GM23338 (cell line): ENCODE data around the gene MYOCOS. TPM values are rescaled to one million over a fixed set of nuclear protein-coding genes. Genes with fewer than 3 reads are reported as not detected.
"Not testable (repeated sequence)": the region's sequence is repeated elsewhere in the genome, so short reads cannot be mapped to it uniquely, and the experiment has no call there.

Experiments used
- ATAC-seq: fragments of 200-7000 bp; cut with Tn5 transposase; 3 replicates; pipeline ENCODE4 v1.9.1; 2020
- DNase-seq: peaks from one replicate; pipeline ENCODE4 v3.0.0-alpha.2; 2015; ENCODE audit warnings: low spot score
- H2AFZ ChIP-seq: fragments of 200-600 bp; sonication (generic); 2 replicates; pipeline ENCODE4 v1.8.0; 2016; ENCODE audit warnings: antibody characterized with exemption, mild to moderate bottlenecking, moderate library complexity
- H3F3A ChIP-seq: fragments of 200-600 bp; sonication (generic); replicated peaks from 2 replicates; pipeline ENCODE4 v1.8.0; 2017; ENCODE audit warnings: antibody characterized with exemption, mixed run types, low read depth
- H3K27ac ChIP-seq: fragments of 200-600 bp; sonication (generic); 2 replicates; pipeline ENCODE4 v1.6.1; 2016; ENCODE audit warnings: low read depth
- H3K27me3 ChIP-seq: fragments of 200-600 bp; sonication (generic); 2 replicates; pipeline ENCODE4 v1.8.0; 2016; ENCODE audit warnings: mild to moderate bottlenecking, mixed run types, moderate library complexity; ENCODE audit not compliant: insufficient read depth
- H3K36me3 ChIP-seq: fragments of 200-600 bp; sonication (generic); 2 replicates; pipeline ENCODE4 v1.8.0; 2016; ENCODE audit warnings: mild to moderate bottlenecking; ENCODE audit not compliant: insufficient read depth
- H3K4me1 ChIP-seq: fragments of 200-600 bp; sonication (generic); 2 replicates; pipeline ENCODE4 v1.8.0; 2016; ENCODE audit warnings: mild to moderate bottlenecking, moderate library complexity; ENCODE audit not compliant: insufficient read depth
- H3K4me2 ChIP-seq: fragments of 200-600 bp; sonication (generic); 2 replicates; pipeline ENCODE4 v1.7.1; 2017; ENCODE audit warnings: mixed run types
- H3K4me3 ChIP-seq: fragments of 200-600 bp; sonication (generic); 2 replicates; pipeline ENCODE4 v1.6.1; 2016; ENCODE audit warnings: mixed run types
- H3K79me2 ChIP-seq: fragments of 200-600 bp; sonication (generic); replicated peaks from 2 replicates; pipeline ENCODE4 v1.8.0; 2017; ENCODE audit warnings: mild to moderate bottlenecking; ENCODE audit not compliant: insufficient read depth
- H3K9me2 ChIP-seq: fragments of 200-600 bp; sonication (generic); 2 replicates; pipeline ENCODE4 v1.8.0; 2017; ENCODE audit not compliant: insufficient read depth
- H4K20me1 ChIP-seq: fragments of 200-600 bp; sonication (generic); replicated peaks from 2 replicates; pipeline ENCODE4 v1.8.0; 2017; ENCODE audit warnings: mild to moderate bottlenecking; ENCODE audit not compliant: insufficient read depth
- H3K27ac Mint-ChIP-seq: 2 replicates; pipeline ENCODE4 v1.8.0; 2020; ENCODE audit warnings: inconsistent platforms, mild to moderate bottlenecking, moderate library complexity, mixed read lengths
- H3K27me3 Mint-ChIP-seq: 3 replicates; pipeline ENCODE4 v1.8.0; 2022; ENCODE audit warnings: low read depth, mild to moderate bottlenecking, moderate library complexity, mixed read lengths, inconsistent platforms; ENCODE audit not compliant: insufficient read depth, poor library complexity
- H3K36me3 Mint-ChIP-seq: 3 replicates; pipeline ENCODE4 v1.8.0; 2021; ENCODE audit warnings: low read depth, mild to moderate bottlenecking, inconsistent platforms, moderate library complexity, mixed read lengths
- H3K4me1 Mint-ChIP-seq: 3 replicates; pipeline ENCODE4 v1.8.0; 2020; ENCODE audit warnings: mild to moderate bottlenecking, inconsistent platforms, mixed read lengths
- H3K4me3 Mint-ChIP-seq: 3 replicates; pipeline ENCODE4 v1.8.0; 2021; ENCODE audit warnings: moderate library complexity, mild to moderate bottlenecking, inconsistent platforms, mixed read lengths
- H3K9me3 Mint-ChIP-seq: 3 replicates; pipeline ENCODE4 v1.8.0; 2020; ENCODE audit warnings: moderate library complexity, mild to moderate bottlenecking, inconsistent platforms, mixed read lengths
- CREB1 ChIP-seq: fragments of 250-450 bp; sonication (Bioruptor Pico); IDR thresholded peaks from 2 replicates; pipeline ENCODE4 v1.5.0; 2020; ENCODE audit warnings: low read depth, mild to moderate bottlenecking, moderate library complexity
- EZH2 ChIP-seq: fragments of 200-600 bp; sonication (generic); IDR thresholded peaks from one replicate; pipeline ENCODE4 v1.8.0; 2017; ENCODE audit warnings: antibody characterized with exemption, mild to moderate bottlenecking, low read depth; ENCODE audit not compliant: unreplicated experiment
- EZH2phosphoT487 ChIP-seq: fragments of 200-600 bp; sonication (generic); IDR thresholded peaks from one replicate; pipeline ENCODE4 v1.8.1; 2018; ENCODE audit warnings: antibody characterized with exemption; ENCODE audit not compliant: unreplicated experiment
- JUNB ChIP-seq: IDR thresholded peaks from one replicate; pipeline ENCODE4 v1.6.1; 2016; ENCODE audit warnings: antibody characterized with exemption; ENCODE audit not compliant: unreplicated experiment
- NANOG ChIP-seq: IDR thresholded peaks from 2 replicates; pipeline ENCODE4 v1.6.1; 2016; ENCODE audit warnings: antibody characterized with exemption, borderline replicate concordance
- POLR2AphosphoS5 ChIP-seq: IDR thresholded peaks from 2 replicates; pipeline ENCODE4 v1.6.1; 2016; ENCODE audit warnings: antibody characterized with exemption, low read depth
- STAT1 ChIP-seq: IDR thresholded peaks from one replicate; pipeline ENCODE4 v1.6.1; 2016; ENCODE audit warnings: antibody characterized with exemption; ENCODE audit not compliant: unreplicated experiment
- ZNF114 ChIP-seq: fragments of 250-450 bp; sonication (Bioruptor Pico); IDR thresholded peaks from 2 replicates; pipeline ENCODE4 v1.5.0; 2020; ENCODE audit warnings: mild to moderate bottlenecking, moderate library complexity
- ZNF331 ChIP-seq: fragments of 250-450 bp; sonication (Bioruptor Pico); IDR thresholded peaks from 2 replicates; pipeline ENCODE4 v1.5.0; 2020; ENCODE audit warnings: low read depth, mild to moderate bottlenecking, moderate library complexity
- polyA plus RNA-seq: library from polyadenylated mRNA; unstranded; fragments of >200 nt; fragmentation: Nextera tagmentation; extraction: Ambion mirVana; gene quantifications from 2 replicates; pipeline ENCODE4 v1.2.1, GENCODE V29; 2016
- total RNA-seq: library from RNA; depleted of rRNA; stranded (reverse); fragments of >200 nt; shearing (Covaris generic); gene quantifications from 2 replicates; pipeline ENCODE4 v1.2.3, GENCODE V29; 2014
- TF ChIP-seq, protein P1 (sequence below): fragments of 250-450 bp; sonication (Bioruptor Pico); IDR thresholded peaks from 2 replicates; pipeline ENCODE4 v1.5.0; 2020; ENCODE audit warnings: mild to moderate bottlenecking, moderate library complexity

The MYOCOS gene
- total and polyA plus RNA-seq, 2 experiments from 2014 or later: not detected

DNA sequence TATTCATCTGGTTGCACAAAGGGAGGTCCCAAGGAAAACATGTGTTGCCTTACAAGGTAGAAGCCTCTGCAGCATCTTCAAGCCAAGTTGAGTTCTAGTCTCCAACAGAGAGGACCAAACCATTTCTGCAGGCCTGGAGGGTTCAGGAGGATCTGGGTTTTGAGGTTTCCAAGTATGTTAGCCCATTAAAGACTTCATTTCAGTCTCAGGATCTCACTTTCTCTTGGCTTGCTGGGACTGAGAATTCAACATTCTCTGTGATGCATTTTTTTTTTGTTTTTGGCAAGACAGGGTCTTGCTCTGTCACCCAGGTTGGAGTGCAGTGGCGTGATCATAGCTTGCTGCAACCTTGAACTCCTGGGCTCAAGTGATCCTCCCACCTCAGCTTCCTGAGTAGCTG, 8.8 kb upstream of the MYOCOS start (continued):
- TF ChIP-seq POLR2AphosphoS5 (no peak), ZNF331 (CRISPR knock-in tag) (no peak), ZNF114 (CRISPR knock-in tag) (no peak), EZH2phosphoT487 (no peak), NANOG (no peak), STAT1 (no peak), CREB1 (no peak), EZH2 (no peak), JUNB (no peak)
- TF ChIP-seq, protein P1, sequence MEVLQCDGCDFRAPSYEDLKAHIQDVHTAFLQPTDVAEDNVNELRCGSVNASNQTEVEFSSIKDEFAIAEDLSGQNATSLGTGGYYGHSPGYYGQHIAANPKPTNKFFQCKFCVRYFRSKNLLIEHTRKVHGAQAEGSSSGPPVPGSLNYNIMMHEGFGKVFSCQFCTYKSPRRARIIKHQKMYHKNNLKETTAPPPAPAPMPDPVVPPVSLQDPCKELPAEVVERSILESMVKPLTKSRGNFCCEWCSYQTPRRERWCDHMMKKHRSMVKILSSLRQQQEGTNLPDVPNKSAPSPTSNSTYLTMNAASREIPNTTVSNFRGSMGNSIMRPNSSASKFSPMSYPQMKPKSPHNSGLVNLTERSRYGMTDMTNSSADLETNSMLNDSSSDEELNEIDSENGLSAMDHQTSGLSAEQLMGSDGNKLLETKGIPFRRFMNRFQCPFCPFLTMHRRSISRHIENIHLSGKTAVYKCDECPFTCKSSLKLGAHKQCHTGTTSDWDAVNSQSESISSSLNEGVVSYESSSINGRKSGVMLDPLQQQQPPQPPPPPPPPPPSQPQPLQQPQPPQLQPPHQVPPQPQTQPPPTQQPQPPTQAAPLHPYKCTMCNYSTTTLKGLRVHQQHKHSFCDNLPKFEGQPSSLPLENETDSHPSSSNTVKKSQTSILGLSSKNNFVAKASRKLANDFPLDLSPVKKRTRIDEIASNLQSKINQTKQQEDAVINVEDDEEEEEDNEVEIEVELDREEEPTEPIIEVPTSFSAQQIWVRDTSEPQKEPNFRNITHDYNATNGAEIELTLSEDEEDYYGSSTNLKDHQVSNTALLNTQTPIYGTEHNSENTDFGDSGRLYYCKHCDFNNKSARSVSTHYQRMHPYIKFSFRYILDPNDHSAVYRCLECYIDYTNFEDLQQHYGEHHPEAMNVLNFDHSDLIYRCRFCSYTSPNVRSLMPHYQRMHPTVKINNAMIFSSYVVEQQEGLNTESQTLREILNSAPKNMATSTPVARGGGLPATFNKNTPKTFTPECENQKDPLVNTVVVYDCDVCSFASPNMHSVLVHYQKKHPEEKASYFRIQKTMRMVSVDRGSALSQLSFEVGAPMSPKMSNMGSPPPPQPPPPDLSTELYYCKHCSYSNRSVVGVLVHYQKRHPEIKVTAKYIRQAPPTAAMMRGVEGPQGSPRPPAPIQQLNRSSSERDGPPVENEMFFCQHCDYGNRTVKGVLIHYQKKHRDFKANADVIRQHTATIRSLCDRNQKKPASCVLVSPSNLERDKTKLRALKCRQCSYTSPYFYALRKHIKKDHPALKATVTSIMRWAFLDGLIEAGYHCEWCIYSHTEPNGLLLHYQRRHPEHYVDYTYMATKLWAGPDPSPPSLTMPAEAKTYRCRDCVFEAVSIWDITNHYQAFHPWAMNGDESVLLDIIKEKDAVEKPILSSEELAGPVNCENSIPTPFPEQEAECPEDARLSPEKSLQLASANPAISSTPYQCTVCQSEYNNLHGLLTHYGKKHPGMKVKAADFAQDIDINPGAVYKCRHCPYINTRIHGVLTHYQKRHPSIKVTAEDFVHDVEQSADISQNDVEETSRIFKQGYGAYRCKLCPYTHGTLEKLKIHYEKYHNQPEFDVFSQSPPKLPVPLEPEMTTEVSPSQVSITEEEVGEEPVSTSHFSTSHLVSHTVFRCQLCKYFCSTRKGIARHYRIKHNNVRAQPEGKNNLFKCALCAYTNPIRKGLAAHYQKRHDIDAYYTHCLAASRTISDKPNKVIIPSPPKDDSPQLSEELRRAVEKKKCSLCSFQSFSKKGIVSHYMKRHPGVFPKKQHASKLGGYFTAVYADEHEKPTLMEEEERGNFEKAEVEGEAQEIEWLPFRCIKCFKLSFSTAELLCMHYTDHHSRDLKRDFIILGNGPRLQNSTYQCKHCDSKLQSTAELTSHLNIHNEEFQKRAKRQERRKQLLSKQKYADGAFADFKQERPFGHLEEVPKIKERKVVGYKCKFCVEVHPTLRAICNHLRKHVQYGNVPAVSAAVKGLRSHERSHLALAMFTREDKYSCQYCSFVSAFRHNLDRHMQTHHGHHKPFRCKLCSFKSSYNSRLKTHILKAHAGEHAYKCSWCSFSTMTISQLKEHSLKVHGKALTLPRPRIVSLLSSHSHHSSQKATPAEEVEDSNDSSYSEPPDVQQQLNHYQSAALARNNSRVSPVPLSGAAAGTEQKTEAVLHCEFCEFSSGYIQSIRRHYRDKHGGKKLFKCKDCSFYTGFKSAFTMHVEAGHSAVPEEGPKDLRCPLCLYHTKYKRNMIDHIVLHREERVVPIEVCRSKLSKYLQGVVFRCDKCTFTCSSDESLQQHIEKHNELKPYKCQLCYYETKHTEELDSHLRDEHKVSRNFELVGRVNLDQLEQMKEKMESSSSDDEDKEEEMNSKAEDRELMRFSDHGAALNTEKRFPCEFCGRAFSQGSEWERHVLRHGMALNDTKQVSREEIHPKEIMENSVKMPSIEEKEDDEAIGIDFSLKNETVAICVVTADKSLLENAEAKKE: no peak

DNA sequence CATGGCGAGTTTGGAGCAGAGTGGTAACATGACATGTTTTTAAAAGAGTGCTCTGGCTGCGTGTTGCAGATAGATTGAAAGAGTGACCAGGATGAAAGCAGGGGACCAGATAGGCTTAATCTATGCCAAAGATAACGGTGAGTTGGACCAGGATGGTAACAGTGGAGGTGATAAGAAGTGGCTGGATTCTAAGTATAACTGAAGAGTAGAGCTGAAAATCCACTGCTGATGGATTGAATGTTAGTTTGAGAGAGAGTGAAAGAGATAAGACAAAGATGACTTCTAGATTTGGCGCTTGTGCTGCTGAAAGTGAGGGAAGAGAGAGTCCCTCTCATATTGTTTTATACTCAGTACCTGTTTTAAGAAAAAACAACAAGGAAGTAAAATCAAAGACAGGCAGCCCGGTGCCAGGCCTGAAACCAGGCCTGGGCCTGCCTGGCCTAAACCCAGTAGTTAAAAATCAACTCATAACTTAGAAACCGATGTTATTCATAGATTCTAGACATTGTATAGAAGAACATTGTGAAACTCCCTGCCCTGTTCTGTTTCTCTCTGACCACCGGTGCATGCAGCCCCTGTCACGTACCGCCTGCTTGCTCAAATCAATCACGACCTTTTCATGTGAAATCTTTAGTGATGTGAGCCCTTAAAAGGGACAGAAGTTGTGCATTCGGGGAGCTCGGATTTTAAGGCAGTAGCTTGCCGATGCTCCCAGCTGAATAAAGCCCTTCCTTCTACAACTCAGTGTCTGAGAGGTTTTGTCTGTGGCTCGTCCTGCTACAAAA, 6.7 kb upstream of the MYOCOS start:
- H3K9me2 ChIP-seq, H3K27me3 ChIP-seq, H3F3A ChIP-seq, H3K36me3 Mint-ChIP-seq, H3K4me2 ChIP-seq, H3K36me3 ChIP-seq, H3K27ac ChIP-seq, H3K4me3 Mint-ChIP-seq, H3K27ac Mint-ChIP-seq, H3K4me1 ChIP-seq, DNase-seq, H4K20me1 ChIP-seq, H3K79me2 ChIP-seq, H3K27me3 Mint-ChIP-seq, ATAC-seq, H3K4me1 Mint-ChIP-seq, H3K4me3 ChIP-seq, H3K9me3 Mint-ChIP-seq: not testable (repeated sequence)
- H2AFZ ChIP-seq: peak overlapping the region; percentile 28; the same call in 1 of the 2 replicates
